Stimulated activated CD8-positive, alpha-beta memory T cell treated with anti-CD3 and anti-CD28 coated beads, Interleukin-15, amount 100 ng/mL, for 4 hours (primary cell): Measurements from ENCODE around the gene MYO16.

ENCODE experiments used
- DNase-seq, 2 donors: peaks; one replicate each; pipeline ENCODE4 v3.0.0-alpha.2; 2020; ENCODE audit warnings: low read depth in 2 of 2

MYO16 gene

GRCh38 chr13:108797354-108797753 lies 167.9 kb downstream of the MYO16 start:
- no peak for DNase-seq

DNA sequence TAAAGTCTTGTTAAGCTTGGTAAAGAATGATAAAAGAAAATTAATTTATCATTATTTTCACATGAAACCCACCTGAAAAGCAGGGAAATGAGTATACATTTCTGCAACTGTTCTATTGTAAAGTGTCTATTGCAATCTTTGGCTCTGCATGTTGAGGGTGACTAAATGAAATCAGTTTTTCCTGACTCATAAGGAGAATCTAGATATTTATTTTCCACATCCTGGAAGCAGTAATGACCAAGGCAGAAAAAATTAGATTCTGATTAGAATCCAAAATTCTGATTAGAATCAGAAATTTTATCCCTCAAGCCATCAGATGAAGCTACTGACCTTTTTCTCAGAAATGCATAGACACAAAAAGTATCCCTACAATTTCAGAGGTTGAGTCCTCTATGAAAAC lies 178.4 kb downstream of the MYO16 start:
- no peak for DNase-seq

DNA sequence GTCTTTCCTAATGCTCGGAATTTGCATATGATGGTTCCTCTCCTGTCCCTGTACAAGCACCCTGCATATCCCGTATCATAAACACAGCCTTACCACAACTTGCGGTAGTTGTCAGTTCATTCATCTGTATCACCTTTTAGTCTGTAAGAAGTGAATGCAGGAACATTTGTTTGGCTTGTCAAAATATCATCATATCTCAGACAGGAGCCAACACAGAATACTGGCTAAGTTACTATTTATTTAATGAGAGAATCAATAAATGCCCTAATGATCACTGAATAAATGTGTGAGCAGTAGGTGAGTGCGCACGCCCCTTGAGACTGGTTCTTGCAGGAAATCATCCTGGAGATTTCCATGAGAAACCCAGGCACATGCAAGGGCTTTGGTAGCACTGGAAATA lies 182.8 kb downstream of the MYO16 start:
- DNase-seq, result no peak

GRCh38 chr13:108812661-108813060 lies 183.2 kb downstream of the MYO16 start:
- no peak for DNase-seq

- no peak for DNase-seq
Observed at GRCh38 chr13:108813587-108814170, 184.3 kb downstream of the MYO16 start.

DNA sequence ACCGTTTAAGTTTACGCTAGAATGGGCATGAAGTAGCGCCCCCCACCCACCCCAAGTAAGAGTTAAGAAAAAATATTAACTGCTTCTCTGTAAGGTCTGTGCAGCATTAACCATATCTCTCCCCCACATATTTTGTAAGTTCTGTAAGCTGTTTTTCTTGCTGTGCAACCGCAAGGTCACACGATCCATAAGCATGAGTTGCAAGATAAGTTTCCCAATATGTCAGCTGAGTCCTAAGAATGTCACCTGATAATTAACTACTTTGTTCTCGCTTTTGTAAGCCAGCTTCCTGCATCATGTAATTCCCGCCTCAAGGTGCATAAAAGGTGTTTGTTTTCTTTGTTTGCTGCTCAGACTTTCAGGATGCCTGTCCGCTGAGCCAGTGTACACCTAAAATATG lies 187.0 kb downstream of the MYO16 start:
- no peak for DNase-seq

DNA sequence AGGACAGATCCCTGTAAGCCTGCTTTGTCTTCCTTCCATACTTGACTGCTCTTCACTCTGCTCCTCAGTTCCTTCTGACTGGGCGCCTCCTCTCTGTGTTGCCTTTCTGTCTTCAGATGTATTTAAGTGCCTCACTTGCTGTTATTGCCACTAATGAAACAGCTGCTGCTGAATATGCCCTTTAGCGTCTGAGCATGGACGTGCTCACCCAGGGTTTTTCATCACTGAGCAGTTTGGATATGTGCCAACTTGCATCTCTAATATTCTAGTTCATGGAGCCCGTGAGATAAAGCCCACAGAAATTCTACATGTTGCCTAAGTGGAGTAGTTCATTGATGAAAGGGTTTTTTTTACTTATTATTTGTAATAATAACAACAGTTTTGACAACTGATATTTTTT lies 198.2 kb downstream of the MYO16 start:
- DNase-seq, result no peak

DNA sequence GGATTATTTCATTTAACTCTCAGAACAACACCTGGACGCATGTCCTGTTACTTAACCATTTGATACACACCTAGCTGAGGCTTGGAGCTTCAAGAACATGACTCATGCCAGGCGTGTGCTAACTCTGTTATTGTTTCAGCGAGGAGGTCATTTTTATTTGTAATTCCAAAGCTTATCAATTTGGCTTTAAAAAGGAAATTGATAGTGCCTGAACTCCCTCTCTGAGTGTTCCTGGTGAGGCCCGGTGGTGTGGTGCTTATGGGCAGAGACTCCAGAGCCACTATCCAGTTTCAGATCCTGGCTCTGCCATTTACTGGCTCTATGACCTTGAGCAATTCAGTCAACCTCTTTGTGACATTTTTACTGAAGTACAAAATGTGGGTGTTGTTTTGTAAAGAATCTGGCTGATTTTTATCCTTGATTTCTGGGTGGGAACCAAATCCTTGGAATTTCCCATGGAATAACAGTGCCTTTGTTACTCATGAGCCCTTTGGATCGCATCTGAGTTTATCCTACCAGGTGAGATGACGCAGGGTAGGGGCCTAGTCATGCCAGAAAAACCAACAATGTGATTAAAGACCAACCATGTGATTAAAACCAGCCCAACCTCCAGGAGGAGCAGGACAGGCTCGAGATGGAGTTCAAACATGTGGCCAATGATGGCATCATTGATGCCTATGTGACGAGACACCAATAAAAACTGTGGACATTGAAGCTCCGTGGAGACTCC lies 198.8 kb downstream of the MYO16 start:
- DNase-seq, result no peak

DNA sequence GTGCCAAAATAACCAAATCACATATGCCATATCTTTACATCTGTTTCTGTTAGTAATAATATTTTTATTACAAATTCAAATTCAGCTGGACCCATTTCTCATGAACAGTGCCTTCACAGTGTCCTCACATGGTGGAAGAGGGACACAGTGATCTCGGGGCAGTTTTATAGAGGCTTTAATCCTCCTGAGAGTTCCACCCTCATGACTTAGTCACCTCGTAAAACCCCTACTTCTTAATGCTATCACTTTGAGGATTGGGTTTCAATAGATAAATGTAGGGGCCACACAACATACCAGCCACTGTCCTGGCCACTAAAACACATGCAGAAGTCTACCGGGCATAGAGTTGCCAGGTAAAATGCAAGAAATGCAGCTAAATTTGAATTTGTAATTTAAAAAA lies 201.5 kb downstream of the MYO16 start:
- DNase-seq, result no peak

DNA sequence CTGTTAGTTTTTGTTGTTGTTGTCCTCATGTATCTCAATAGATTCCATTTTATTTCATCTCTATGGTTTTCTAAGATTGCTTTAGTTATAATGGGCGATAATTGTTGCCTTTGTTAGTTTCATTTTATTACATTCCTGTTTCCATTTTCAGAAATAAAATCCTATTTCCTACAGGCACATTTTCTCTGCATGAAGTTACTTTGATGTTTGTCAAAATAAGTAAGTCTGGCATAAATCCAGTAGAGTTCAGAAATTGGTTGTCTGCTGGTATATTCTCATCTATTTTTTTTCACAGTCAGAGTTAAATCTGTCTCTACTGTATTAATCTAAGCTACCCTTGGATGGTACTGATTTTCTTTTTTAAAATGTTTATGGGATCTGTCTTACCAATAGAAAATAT lies 204.1 kb downstream of the MYO16 start:
- no peak for DNase-seq

DNA sequence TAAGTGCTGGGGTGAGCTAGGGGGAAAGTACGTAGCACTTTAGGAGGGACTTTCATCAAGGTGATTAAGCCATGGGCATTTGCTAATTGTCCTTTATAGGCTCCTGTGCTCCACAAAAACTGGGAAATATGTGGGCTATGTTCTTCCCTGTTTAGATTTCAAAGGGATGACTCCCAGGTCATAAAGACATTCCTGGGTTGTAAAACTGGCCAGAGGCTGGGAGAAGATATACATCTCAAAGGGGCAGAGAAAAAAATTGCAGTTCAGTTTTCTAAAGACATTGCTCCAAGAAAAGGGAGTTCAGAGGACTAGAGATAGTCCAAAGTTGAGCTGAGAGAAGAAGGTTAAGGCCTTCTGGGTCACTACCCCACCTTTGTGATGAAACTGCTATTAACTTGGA lies 204.8 kb downstream of the MYO16 start:
- DNase-seq, result no peak

DNA sequence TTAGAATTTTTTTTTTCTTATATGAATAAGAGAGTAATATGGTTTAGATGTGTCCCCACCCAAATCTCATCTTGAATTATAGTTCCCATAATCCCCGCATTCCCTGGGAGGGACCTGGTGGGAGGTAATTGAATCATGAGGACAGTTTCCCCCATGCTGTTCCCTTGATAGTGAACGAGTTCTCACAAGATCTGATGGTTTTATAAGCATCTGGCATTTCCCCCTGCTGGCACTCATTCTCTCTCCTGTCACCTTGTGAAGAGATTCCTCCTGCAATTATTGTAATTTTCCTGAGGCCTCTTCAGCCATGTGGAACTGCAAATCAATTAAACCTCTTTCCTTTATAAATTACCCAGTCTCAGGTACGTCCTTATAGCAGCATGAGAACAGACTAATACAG lies 205.7 kb downstream of the MYO16 start:
- DNase-seq, result no peak

GRCh38 chr13:108850691-108851090 lies 221.3 kb downstream of the MYO16 start:
- no peak for DNase-seq

DNA sequence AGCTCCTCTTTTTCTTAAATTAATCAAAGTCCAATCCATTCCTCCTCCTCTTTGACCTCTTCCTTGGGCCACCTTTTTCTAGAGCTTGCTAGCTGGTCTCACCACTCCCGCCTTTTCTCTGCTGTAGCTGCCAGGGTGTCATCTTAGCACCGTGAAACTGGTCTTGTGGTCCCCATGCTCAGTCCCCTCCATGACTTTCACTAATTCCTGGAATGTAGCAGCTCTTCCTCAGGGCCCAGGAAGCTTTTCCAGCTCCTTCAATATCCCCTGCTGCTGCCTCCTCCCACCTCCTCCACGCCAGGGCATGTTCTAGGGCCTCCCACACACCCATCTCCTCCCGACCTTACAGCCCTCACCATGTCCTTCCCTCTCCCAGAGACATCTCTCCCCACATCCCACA lies 222.2 kb downstream of the MYO16 start:
- no peak for DNase-seq

- DNase-seq, result no peak
Observed at GRCh38 chr13:108853031-108853430, 223.6 kb downstream of the MYO16 start.

DNA sequence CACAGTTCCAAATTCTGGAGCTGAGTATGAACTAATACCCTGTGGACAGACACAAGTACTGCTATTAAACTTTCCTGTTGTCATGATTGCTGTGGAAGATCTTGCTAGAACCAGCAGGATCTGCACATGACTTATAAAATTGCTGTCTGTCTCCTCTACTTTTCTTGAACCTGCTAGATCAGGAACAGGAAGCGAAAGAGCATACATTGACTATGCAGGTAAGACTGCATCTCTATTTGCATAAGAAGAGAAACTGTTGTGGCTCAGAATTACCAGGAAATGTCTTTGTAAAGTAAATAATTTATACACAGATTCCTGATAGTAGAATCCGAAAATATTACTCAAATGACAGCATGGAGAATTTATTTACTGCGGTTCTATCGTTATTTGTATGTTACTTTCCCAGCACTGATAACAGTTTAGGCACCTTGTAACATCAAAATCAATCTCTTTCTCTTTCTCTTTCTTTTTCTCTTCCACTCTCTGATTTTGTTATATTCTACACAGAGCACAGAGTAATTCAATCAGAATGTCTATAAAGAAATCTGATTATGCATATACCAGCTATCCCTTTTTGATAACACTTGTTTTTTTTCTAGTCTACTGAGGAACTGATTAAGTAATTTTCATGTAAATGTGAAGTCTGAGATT lies 226.5 kb downstream of the MYO16 start:
- DNase-seq, result no peak

DNA sequence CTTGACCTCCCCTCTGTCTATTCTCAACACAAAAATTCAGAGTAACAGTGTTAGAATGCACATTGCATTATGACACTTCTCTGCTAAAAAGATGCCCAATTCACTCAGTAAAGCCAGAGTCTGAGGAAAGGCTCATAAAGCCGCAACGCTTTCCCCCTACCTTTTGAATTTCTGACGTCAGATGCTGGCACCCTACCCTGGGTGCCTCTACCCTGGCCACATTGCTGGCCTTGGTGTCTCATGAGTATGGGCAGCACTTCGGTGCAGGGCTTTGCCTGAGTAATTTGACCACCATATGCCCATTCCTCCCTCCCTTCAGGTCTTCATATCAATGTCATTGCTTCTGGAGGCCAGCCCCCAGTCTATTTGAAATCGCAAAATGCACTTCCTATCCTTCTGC lies 229.3 kb downstream of the MYO16 start:
- no peak for DNase-seq

- DNase-seq, result no peak
Observed at GRCh38 chr13:108859197-108860012, 230.0 kb downstream of the MYO16 start.

GRCh38 chr13:108860418-108860817 lies 231.0 kb downstream of the MYO16 start:
- no peak for DNase-seq

DNA sequence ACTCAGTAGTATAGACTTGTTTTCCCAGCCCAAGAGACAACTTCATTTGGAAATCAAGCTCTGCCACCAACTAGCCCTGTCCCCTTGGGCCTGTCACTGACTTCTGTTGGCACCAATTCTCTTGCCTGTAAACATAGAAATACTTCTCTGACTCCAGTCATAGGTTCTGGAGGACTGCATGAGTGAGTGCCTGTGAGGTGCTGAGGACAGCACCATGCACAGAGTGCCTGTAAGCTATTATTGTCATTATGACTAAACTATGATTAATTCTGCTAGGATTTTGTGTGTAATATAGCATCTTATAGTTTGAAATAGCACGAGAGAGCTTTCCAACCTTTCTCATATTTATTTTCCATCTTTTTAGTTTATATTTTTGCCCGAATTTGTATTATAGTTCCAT lies 247.9 kb downstream of the MYO16 start:
- DNase-seq, result no peak

DNA sequence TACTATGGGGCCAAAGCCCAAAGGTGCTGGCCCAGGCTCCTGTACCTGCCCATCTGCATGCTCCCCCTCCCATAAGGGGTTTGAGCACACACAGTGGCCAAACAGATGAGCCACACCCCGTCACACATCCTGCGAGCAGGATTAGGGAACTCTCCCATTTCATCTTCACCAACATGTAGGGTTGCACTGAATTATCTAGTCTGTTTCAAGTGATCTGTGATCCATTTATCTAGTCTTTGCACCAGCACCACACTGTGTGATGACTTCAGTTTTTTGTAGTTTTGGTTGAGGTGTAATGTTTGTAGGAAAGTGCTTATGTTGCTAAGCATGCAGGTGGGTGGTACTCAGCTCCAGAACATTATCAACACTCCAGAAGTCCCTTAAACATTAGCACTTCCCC lies 249.3 kb downstream of the MYO16 start:
- no peak for DNase-seq

GRCh38 chr13:108889324-108889984 lies 260.0 kb downstream of the MYO16 start:
- no peak for DNase-seq
